Measurements from ENCODE around the gene B4GALT3. TPM values are rescaled to one million over a fixed set of nuclear protein-coding genes. Genes with fewer than 3 reads are reported as not detected.

B4GALT3 gene
- total RNA-seq, 1 donor from 2014 or later, result 12.9 TPM

DNA sequence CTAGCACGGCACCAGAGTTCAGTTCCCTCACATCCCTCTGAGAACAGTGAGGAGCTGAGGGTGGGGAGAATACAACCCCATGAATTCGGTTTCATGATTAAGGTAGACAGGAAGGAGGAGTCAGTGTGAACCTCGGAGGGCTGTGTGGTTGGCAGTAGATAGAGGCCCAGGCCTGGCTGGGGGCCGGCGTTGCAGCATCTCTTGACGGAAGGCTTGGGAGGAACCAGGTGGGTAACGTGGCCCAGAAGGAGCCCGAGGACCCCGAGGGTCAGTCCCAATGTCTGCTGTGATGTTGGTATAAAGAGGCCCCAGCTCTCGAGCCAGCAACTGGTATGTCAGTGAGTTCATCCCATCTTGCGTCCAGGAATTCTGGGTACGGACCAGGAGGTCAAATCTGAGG lies 5.6 kb downstream of the B4GALT3 start:
- no peaks in the 10 kb centered on the region for H3K27me3 ChIP-seq (ENCODE audit: control insufficient read depth, insufficient read depth, low read length)
- H3K4me3 ChIP-seq (ENCODE audit: low read depth, low read length), result no peak overlapping the region
- TF ChIP-seq, protein P1, sequence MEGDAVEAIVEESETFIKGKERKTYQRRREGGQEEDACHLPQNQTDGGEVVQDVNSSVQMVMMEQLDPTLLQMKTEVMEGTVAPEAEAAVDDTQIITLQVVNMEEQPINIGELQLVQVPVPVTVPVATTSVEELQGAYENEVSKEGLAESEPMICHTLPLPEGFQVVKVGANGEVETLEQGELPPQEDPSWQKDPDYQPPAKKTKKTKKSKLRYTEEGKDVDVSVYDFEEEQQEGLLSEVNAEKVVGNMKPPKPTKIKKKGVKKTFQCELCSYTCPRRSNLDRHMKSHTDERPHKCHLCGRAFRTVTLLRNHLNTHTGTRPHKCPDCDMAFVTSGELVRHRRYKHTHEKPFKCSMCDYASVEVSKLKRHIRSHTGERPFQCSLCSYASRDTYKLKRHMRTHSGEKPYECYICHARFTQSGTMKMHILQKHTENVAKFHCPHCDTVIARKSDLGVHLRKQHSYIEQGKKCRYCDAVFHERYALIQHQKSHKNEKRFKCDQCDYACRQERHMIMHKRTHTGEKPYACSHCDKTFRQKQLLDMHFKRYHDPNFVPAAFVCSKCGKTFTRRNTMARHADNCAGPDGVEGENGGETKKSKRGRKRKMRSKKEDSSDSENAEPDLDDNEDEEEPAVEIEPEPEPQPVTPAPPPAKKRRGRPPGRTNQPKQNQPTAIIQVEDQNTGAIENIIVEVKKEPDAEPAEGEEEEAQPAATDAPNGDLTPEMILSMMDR (IDR thresholded peaks at IDR 0.05; ENCODE audit: insufficient read depth, low read length, severe bottlenecking), result no peak
- peaks cover 21% of the 10 kb centered on the region for H3K36me3 ChIP-seq (ENCODE audit: control insufficient read depth, insufficient read depth, low read length)
- FAIRE-seq (no peak), DNase-seq (ENCODE audit: low read depth) (no peak)

DNA sequence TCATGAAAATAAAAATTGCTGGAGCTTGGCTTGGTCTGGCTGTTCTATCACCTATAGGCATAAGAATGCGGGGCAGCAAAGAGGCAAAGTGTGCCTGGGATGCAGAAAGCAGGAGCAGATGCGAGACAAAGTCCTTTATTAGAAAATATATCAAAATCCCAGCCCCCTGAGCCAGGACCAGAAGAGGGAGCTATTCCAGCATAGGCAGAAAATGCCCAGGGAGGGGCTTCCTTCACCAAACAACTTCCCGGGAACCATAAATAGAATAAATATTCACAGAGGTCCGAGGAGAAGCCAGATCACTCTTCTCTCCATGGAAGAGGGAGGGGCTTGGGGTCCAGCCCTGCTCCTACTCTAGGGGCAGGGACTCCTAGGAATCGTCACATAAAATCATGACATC lies 6.1 kb downstream of the B4GALT3 start:
- Histone ChIP-seq H3K27me3 (ENCODE audit: control insufficient read depth, insufficient read depth, low read length) (no peaks in the 10 kb centered on the region), H3K36me3 (ENCODE audit: control insufficient read depth, insufficient read depth, low read length) (peaks cover 21% of the 10 kb centered on the region), H3K4me3 (ENCODE audit: low read depth, low read length) (no peak overlapping the region)
- no peak for DNase-seq (ENCODE audit: low read depth)
- no peak for FAIRE-seq
- TF ChIP-seq, protein P1 (IDR thresholded peaks at IDR 0.05; ENCODE audit: insufficient read depth, low read length, severe bottlenecking), result peak; percentile 1

GRCh38 chr1:161168906-161169305 lies 8.4 kb downstream of the B4GALT3 start:
- H3K27me3 ChIP-seq (ENCODE audit: control insufficient read depth, insufficient read depth, low read length), result no peaks in the 10 kb centered on the region
- no peak overlapping the region for H3K4me3 ChIP-seq (ENCODE audit: low read depth, low read length)
- peaks cover 18% of the 10 kb centered on the region for H3K36me3 ChIP-seq (ENCODE audit: control insufficient read depth, insufficient read depth, low read length)
- no peak for DNase-seq (ENCODE audit: low read depth)
- TF ChIP-seq, protein P1 (IDR thresholded peaks at IDR 0.05; ENCODE audit: insufficient read depth, low read length, severe bottlenecking), result no peak
- FAIRE-seq, result no peak

GRCh38 chr1:161166669-161167548 lies 10.4 kb downstream of the B4GALT3 start:
- DNase-seq (ENCODE audit: low read depth) (no peak), FAIRE-seq (no peak)
- TF ChIP-seq, protein P1 (IDR thresholded peaks at IDR 0.05; ENCODE audit: insufficient read depth, low read length, severe bottlenecking), result no peak
- Histone ChIP-seq H3K27me3 (ENCODE audit: control insufficient read depth, insufficient read depth, low read length) (no peaks in the 10 kb centered on the region), H3K4me3 (ENCODE audit: low read depth, low read length) (peak overlapping the region; percentile 60), H3K36me3 (ENCODE audit: control insufficient read depth, insufficient read depth, low read length) (peaks cover 15% of the 10 kb centered on the region)

- TF ChIP-seq, protein P1 (IDR thresholded peaks at IDR 0.05; ENCODE audit: insufficient read depth, low read length, severe bottlenecking), result peak; percentile 46
- FAIRE-seq (peak; percentile 81), DNase-seq (ENCODE audit: low read depth) (peak; percentile 98)
- Histone ChIP-seq H3K36me3 (ENCODE audit: control insufficient read depth, insufficient read depth, low read length) (peaks cover 14% of the 10 kb centered on the region), H3K4me3 (ENCODE audit: low read depth, low read length) (peak within 1 kb of the TSS; percentile 60), H3K27me3 (ENCODE audit: control insufficient read depth, insufficient read depth, low read length) (no peaks in the 10 kb centered on the region)
Measured at GRCh38 chr1:161165742-161166668, 11.3 kb downstream of the B4GALT3 start, which contains the start of gene PPOX. Gene PPOX, plus strand, starts transcription at chr1:161166426. Its CDS starts 422 bp downstream, at chr1:161166848.
